Liver (tissue), 9 donors: Measurements from ENCODE around the gene TEDC1. TPM values are rescaled to one million over a fixed set of nuclear protein-coding genes. Genes with fewer than 3 reads are reported as not detected.
A peak's percentile ranks its signal among the peaks of the same experiment; 100 is the strongest.

Source experiments
- DNase-seq: peaks from one replicate; pipeline ENCODE4 v3.0.0-alpha.2; 2017; ENCODE audit warnings: low spot score
- H3K27ac ChIP-seq, 2 donors: one replicate each; pipeline ENCODE4 v1.7.0; 2013; ENCODE audit warnings: inconsistent platforms in 2 of 2, low read length in 2 of 2, control low read depth in 1 of 2, low read depth in 1 of 2, mild to moderate bottlenecking in 1 of 2
- H3K27me3 ChIP-seq, 4 donors: one replicate each; pipeline versions ENCODE4 v1.6.1 to v1.7.0; 2013; ENCODE audit warnings: low read length in 3 of 4, inconsistent platforms in 1 of 4, mild to moderate bottlenecking in 1 of 4, moderate library complexity in 1 of 4; ENCODE audit not compliant: control insufficient read depth in 4 of 4, insufficient read depth in 4 of 4
- H3K36me3 ChIP-seq, 4 donors: one replicate each; pipeline versions ENCODE4 v1.6.1 to v1.7.0; 2013; ENCODE audit warnings: low read length in 3 of 4, mild to moderate bottlenecking in 3 of 4, low read depth in 1 of 4, moderate library complexity in 1 of 4; ENCODE audit not compliant: control insufficient read depth in 4 of 4, insufficient read depth in 3 of 4
- H3K4me1 ChIP-seq, 4 donors: one replicate each; pipeline versions ENCODE4 v1.6.1 to v1.7.0; 2013; ENCODE audit warnings: low read length in 3 of 4, mild to moderate bottlenecking in 3 of 4, moderate library complexity in 1 of 4; ENCODE audit not compliant: control insufficient read depth in 4 of 4, insufficient read depth in 4 of 4
- H3K4me3 ChIP-seq, 3 donors: one replicate each; pipeline versions ENCODE4 v1.6.1 to v1.7.0; 2013; ENCODE audit warnings: low read length in 3 of 3, control low read depth in 1 of 3, low read depth in 1 of 3, mild to moderate bottlenecking in 1 of 3
- H3K9ac ChIP-seq, 2 donors: one replicate each; pipeline ENCODE4 v1.7.0; 2013; ENCODE audit warnings: low read length in 2 of 2, mild to moderate bottlenecking in 2 of 2, moderate library complexity in 2 of 2, control low read depth in 1 of 2, low read depth in 1 of 2
- H3K9me3 ChIP-seq, 4 donors: one replicate each; pipeline versions ENCODE4 v1.6.1 to v1.7.0; 2013; ENCODE audit warnings: low read length in 3 of 4; ENCODE audit not compliant: control insufficient read depth in 4 of 4
- ATF3 ChIP-seq: IDR thresholded peaks from 2 replicates; pipeline ENCODE4 v1.6.1; 2016; ENCODE audit warnings: antibody characterized with exemption
- CTCF ChIP-seq: fragments of 150-350 bp; IDR thresholded peaks from 2 replicates; pipeline ENCODE4 v1.5.1; 2017; ENCODE audit warnings: improper control_type of control experiment, low read depth, low read length; ENCODE audit not compliant: missing input control
- EGR1 ChIP-seq, 2 donors: IDR thresholded peaks; 2 replicates each; pipeline ENCODE4 v1.6.1; 2016 to 2018; ENCODE audit warnings: antibody characterized with exemption in 2 of 2, low read depth in 2 of 2
- FOXA1 ChIP-seq: IDR thresholded peaks from 2 replicates; pipeline ENCODE4 v1.6.1; 2016; ENCODE audit warnings: antibody characterized with exemption
- FOXA2 ChIP-seq: IDR thresholded peaks from 2 replicates; pipeline ENCODE4 v1.6.1; 2016; ENCODE audit warnings: antibody characterized with exemption
- GABPA ChIP-seq, 2 donors: IDR thresholded peaks in 1 of 2; conservative IDR thresholded peaks in 1 of 2; 2 replicates each; pipeline ENCODE4 v1.6.1; 2016; ENCODE audit warnings: antibody characterized with exemption in 2 of 2, mild to moderate bottlenecking in 1 of 2, moderate library complexity in 1 of 2
- HNF4A ChIP-seq, 2 donors: conservative IDR thresholded peaks; 2 replicates each; pipeline ENCODE4 v1.6.1; 2016; ENCODE audit warnings: antibody characterized with exemption in 2 of 2, mild to moderate bottlenecking in 2 of 2
- HNF4G ChIP-seq: IDR thresholded peaks from 2 replicates; pipeline ENCODE4 v1.6.1; 2016; ENCODE audit warnings: antibody characterized with exemption
- JUND ChIP-seq, 2 donors: IDR thresholded peaks; 2 replicates each; pipeline ENCODE4 v1.6.1; 2016; ENCODE audit warnings: antibody characterized with exemption in 2 of 2
- MAX ChIP-seq: IDR thresholded peaks from 2 replicates; pipeline ENCODE4 v1.6.1; 2016; ENCODE audit warnings: antibody characterized with exemption
- NR2F2 ChIP-seq: IDR thresholded peaks from 2 replicates; pipeline ENCODE4 v1.6.1; 2016; ENCODE audit warnings: antibody characterized with exemption
- RAD21 ChIP-seq, 2 donors: IDR thresholded peaks; 2 replicates each; pipeline ENCODE4 v1.6.1; 2016; ENCODE audit warnings: antibody characterized with exemption in 2 of 2, mild to moderate bottlenecking in 2 of 2
- REST ChIP-seq: IDR thresholded peaks from 2 replicates; pipeline ENCODE4 v1.6.1; 2016; ENCODE audit warnings: antibody characterized with exemption, mild to moderate bottlenecking
- RXRA ChIP-seq, 2 donors: IDR thresholded peaks; 2 replicates each; pipeline ENCODE4 v1.6.1; 2017 to 2018; ENCODE audit warnings: antibody characterized with exemption in 2 of 2, mild to moderate bottlenecking in 1 of 2
- SP1 ChIP-seq: IDR thresholded peaks from 2 replicates; pipeline ENCODE4 v1.6.1; 2018; ENCODE audit warnings: antibody characterized with exemption, mild to moderate bottlenecking
- TAF1 ChIP-seq: conservative IDR thresholded peaks from 2 replicates; pipeline ENCODE4 v1.6.1; 2016; ENCODE audit warnings: antibody characterized with exemption, mild to moderate bottlenecking
- YY1 ChIP-seq: IDR thresholded peaks from 2 replicates; pipeline ENCODE4 v1.6.1; 2016; ENCODE audit warnings: antibody characterized with exemption, mild to moderate bottlenecking
- ZBTB33 ChIP-seq: IDR thresholded peaks from 2 replicates; pipeline ENCODE4 v1.6.1; 2016; ENCODE audit warnings: antibody characterized with exemption
- WGBS: extraction: QIAGEN DNeasy Blood & Tissue Kit; methylation state at CpG from one replicate; pipeline ENCODE4 v1.1.7; 2013; 5-methylcytosine and 5-hydroxymethylcytosine counted together
- polyA plus RNA-seq, 2 donors: library from polyadenylated mRNA; stranded (reverse) in 1 of 2; unstranded in 1 of 2; fragments of 200-250 nt in 1 of 2; fragments of >200 nt in 1 of 2; fragmentation: Nextera tagmentation in 1 of 2; extraction: Ambion mirVana in 1 of 2; gene quantifications; one replicate each; pipeline versions ENCODE4 v1.2.1 to v1.2.3, GENCODE V29; 2013 to 2015
- total RNA-seq, 2 donors: library from RNA; depleted of rRNA; stranded (reverse); fragments of >200 nt; gene quantifications; one replicate each; pipeline ENCODE4 v1.2.3, GENCODE V29; 2014
- donor health status: healthy.
- donor health status: healthy.
- donor health status: healthy.
- donor health status: healthy.
- donor health status: healthy.

TEDC1 gene
- total and polyA plus RNA-seq, 4 donors, result 0.97 to 7.5 (median 3.2) TPM

GRCh38 chr14:105529319-105529568, 38.2 kb downstream of the TEDC1 start:
- Histone ChIP-seq H3K9ac (no peak overlapping the region), H3K4me3 (peak overlapping the region in 1 of 3 donors; percentile 8), H3K27ac (no peak overlapping the region), H3K9me3 (no peaks in the 10 kb centered on the region), H3K36me3 (peaks cover 0 to 1% (median 0%) of the 10 kb centered on the region in 4 donors), H3K4me1 (peaks cover 9 to 30% (median 20%) of the 10 kb centered on the region in 4 donors), H3K27me3 (no peaks in the 10 kb centered on the region)
- DNase-seq, result no peak
- TF ChIP-seq FOXA2, result no peak
- no peak for TF ChIP-seq HNF4A (conservative IDR thresholded peaks at IDR 0.05)
- no peak for TF ChIP-seq ATF3
- TF ChIP-seq CTCF, result no peak
- TF ChIP-seq RAD21 (IDR thresholded peaks at IDR 0.05), result no peak
- no peak for TF ChIP-seq YY1
- no peak for TF ChIP-seq EGR1 (IDR thresholded peaks at IDR 0.05; ENCODE audit: low read depth in 2 of 2)
- no peak for TF ChIP-seq MAX
- no peak for TF ChIP-seq ZBTB33
- TF ChIP-seq SP1, result no peak
- no peak for TF ChIP-seq GABPA (IDR thresholded peaks at IDR 0.05 in 1 of 2, conservative IDR thresholded peaks at IDR 0.05 in 1 of 2)
- TF ChIP-seq NR2F2, result no peak
- no peak for TF ChIP-seq JUND (IDR thresholded peaks at IDR 0.05)
- TF ChIP-seq RXRA (IDR thresholded peaks at IDR 0.05), result no peak
- no peak for TF ChIP-seq TAF1
- TF ChIP-seq REST, result no peak
- no peak for TF ChIP-seq FOXA1
- no peak for TF ChIP-seq HNF4G
- WGBS, result 49% methylated on average over 24 of the region's 24 CpGs
